AG04450 (cell line): Measurements from ENCODE around the gene CMTM7. TPM values are rescaled to one million over a fixed set of nuclear protein-coding genes. Genes with fewer than 3 reads are reported as not detected.
A peak's percentile ranks its signal among the peaks of the same experiment; 100 is the strongest.
"Not testable (repeated sequence)": the region's sequence is repeated elsewhere in the genome, so short reads cannot be mapped to it uniquely, and the experiment has no call there.

ENCODE experiments used
- CTCF ChIA-PET: fragments of 300-600, 350-600 bp; formaldehyde crosslinking; extraction: SDS; loops from one replicate; lab custom pipeline; 2022; ENCODE audit warnings: antibody characterized with exemption, inconsistent platforms; lab: Charles Lee
- POLR2A ChIA-PET: fragments of 350-600 bp; formaldehyde crosslinking; extraction: SDS; loops from one replicate; lab custom pipeline; 2021; ENCODE audit warnings: antibody characterized with exemption, inconsistent platforms; lab: Yijun Ruan, JAX
- DNase-seq: peaks from one replicate; pipeline ENCODE4 v3.0.0-alpha.2; 2011; ENCODE audit warnings: low read depth, low spot score
- H3K27ac ChIP-seq: one replicate; pipeline ENCODE4 v1.5.1; 2012; ENCODE audit warnings: low read depth, low read length, control low read depth
- H3K27me3 ChIP-seq: one replicate; pipeline ENCODE4 v1.6.0; 2012; ENCODE audit warnings: low read length; ENCODE audit not compliant: control insufficient read depth, insufficient read depth
- H3K4me3 ChIP-seq: 2 replicates; pipeline ENCODE4 v1.5.1; 2011; ENCODE audit warnings: mild to moderate bottlenecking, low read depth, low read length, control low read depth
- H3K9me3 ChIP-seq: 2 replicates; pipeline ENCODE4 v1.5.1; 2012; ENCODE audit warnings: low read length; ENCODE audit not compliant: control insufficient read depth, insufficient read depth
- CTCF ChIP-seq: IDR thresholded peaks from 2 replicates; pipeline ENCODE4 v1.5.1; 2011; ENCODE audit warnings: low read depth, low read length, control low read depth, inconsistent platforms
- polyA plus RNA-seq: library from polyadenylated mRNA; depleted of rRNA; stranded (reverse); fragments of >200 nt; gene quantifications from 2 replicates; pipeline ENCODE4 v1.2.3, GENCODE V29; 2011

Gene CMTM7
- polyA plus RNA-seq, 1 experiment: 17.3 TPM

- POLR2A ChIA-PET: no interaction called here
- H3K27me3 ChIP-seq: no peaks in the 10 kb centered on the region
- TF ChIP-seq CTCF: peak; percentile 96
- no peak overlapping the region for H3K27ac ChIP-seq
- no peak overlapping the region for H3K4me3 ChIP-seq
- H3K9me3 ChIP-seq: no peaks in the 10 kb centered on the region; the same call in 1 of the 2 replicates
- no peak for DNase-seq
- CTCF ChIA-PET: interaction anchor here (0.5 to 5.2 kb wide), 44 partner anchors 8 to 930 kb away, joined by 3 to 96 read pairs (median 5); partner anchors contain the start of genes CMTM6 and CMTM7
These were observed 75.8 kb downstream of the CMTM7 start for GRCh38 chr3:32467333-32468070.

- no peaks in the 10 kb centered on the region; the same call in 1 of the 2 replicates for H3K9me3 ChIP-seq
- ChIA-PET POLR2A (no interaction called here), CTCF (interaction anchor here (0.5 to 5.2 kb wide), 10 partner anchors 9 to 824 kb away, joined by 3 to 96 read pairs (median 14); no protein-coding TSS in a partner anchor)
- H3K4me3 ChIP-seq: no peak overlapping the region
- DNase-seq: no peak
- H3K27ac ChIP-seq: peak overlapping the region; percentile 75
- no peak for TF ChIP-seq CTCF
- no peaks in the 10 kb centered on the region for H3K27me3 ChIP-seq
These were observed 77.7 kb downstream of the CMTM7 start for GRCh38 chr3:32469151-32469874.

- Histone ChIP-seq H3K4me3 (no peak overlapping the region), H3K9me3 (no peaks in the 10 kb centered on the region; the same call in 1 of the 2 replicates), H3K27me3 (no peaks in the 10 kb centered on the region), H3K27ac (peak overlapping the region; percentile 23)
- ChIA-PET POLR2A (no interaction called here), CTCF (interaction anchor here (0.6 to 5.2 kb wide), 3 partner anchors 15 to 339 kb away, joined by 3 to 96 read pairs (median 56); no protein-coding TSS in a partner anchor)
- TF ChIP-seq CTCF: no peak
- DNase-seq: no peak
These were observed 78.7 kb downstream of the CMTM7 start for GRCh38 chr3:32470362-32470761.

- CTCF ChIA-PET: no interaction called here
- DNase-seq: no peak
- Histone ChIP-seq H3K4me3 (no peak overlapping the region), H3K27me3 (no peaks in the 10 kb centered on the region), H3K9me3 (no peaks in the 10 kb centered on the region; the same call in 1 of the 2 replicates), H3K27ac (no peak overlapping the region)
- TF ChIP-seq CTCF: no peak
- POLR2A ChIA-PET: no interaction called here
These were observed 79.6 kb downstream of the CMTM7 start for GRCh38 chr3:32471246-32471645.

GRCh38 chr3:32472151-32472550, 80.5 kb downstream of the CMTM7 start:
- not testable (repeated sequence) for H3K4me3 ChIP-seq, DNase-seq, H3K27me3 ChIP-seq, H3K27ac ChIP-seq, H3K9me3 ChIP-seq
- POLR2A ChIA-PET: interaction anchor here (0.7 kb wide), 1 partner anchor 58 kb away, joined by 3 read pairs; no protein-coding TSS in a partner anchor
- CTCF ChIA-PET: interaction anchor here (0.7 kb wide), 1 partner anchor 97 kb away, joined by 3 read pairs; no protein-coding TSS in a partner anchor
